GOT3 (cell line): ENCODE data around the gene SMARCA4.
"Not testable (repeated sequence)": the region's sequence is repeated elsewhere in the genome, so short reads cannot be mapped to it uniquely, and the experiment has no call there.

Experiments
- DNase-seq: peaks from one replicate; lab custom pipeline; 2025; ENCODE audit warnings: mixed read lengths; lab: John Stamatoyannopoulos, UW

SMARCA4 gene

DNA sequence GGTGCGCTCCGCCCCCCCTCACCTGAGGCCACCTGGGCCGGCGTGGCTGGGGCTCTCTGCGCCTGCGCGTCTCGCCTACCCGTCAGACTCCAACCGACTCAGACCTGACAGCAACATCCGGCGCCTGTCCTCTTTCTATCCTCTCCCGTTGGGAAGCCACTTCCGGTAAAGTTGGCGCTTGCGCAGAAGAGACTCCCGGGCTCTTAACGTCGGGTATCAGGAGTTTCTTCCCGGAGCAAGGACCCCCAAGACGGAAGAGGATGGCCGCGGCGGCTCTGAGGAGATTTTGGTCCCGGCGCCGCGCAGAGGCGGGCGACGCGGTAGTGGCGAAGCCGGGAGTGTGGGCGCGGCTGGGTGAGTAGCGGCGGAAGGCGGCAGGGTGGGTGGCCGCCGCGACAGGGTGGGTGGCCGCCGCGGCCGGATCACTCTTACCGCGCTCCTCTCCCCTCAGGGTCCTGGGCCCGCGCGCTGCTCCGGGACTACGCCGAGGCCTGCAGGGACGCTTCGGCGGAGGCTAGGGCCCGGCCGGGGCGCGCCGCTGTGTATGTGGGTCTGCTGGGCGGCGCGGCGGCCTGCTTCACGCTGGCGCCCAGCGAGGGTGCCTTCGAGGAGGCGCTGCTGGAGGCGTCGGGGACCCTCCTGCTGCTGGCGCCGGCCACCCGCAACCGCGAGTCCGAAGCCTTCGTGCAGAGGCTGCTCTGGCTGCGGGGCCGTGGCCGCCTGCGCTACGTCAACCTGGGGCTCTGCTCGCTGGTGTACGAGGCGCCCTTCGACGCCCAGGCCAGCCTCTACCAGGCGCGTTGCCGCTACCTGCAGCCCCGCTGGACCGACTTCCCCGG lies 32.0 kb upstream of the SMARCA4 start, which contains the start of the genes TIMM29 and YIPF2:
Gene TIMM29 (plus strand): TSS at position 249 of the 839 bp plus-strand sequence. CDS start 12 bp downstream, at position 261.
Gene YIPF2 (minus strand): TSS at position 77 of the 839 bp plus-strand sequence. CDS start 229 bp downstream, outside the sequence.
- peak; percentile 81 for DNase-seq

DNA sequence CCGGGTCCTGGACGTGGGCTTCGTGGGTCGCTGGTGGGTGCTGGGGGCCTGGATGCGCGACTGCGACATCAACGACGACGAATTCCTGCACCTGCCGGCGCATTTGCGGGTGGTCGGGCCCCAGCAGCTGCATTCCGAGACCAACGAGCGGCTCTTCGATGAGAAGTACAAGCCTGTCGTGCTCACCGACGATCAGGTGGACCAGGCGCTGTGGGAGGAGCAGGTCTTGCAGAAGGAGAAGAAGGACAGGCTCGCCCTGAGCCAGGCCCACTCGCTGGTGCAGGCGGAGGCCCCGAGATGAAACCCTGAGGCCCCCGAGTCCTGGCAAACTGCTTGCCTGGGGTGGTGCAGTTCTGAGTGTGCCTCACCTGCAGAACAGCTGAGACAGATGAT lies 31.4 kb upstream of the SMARCA4 start:
- DNase-seq, result no peak

DNA sequence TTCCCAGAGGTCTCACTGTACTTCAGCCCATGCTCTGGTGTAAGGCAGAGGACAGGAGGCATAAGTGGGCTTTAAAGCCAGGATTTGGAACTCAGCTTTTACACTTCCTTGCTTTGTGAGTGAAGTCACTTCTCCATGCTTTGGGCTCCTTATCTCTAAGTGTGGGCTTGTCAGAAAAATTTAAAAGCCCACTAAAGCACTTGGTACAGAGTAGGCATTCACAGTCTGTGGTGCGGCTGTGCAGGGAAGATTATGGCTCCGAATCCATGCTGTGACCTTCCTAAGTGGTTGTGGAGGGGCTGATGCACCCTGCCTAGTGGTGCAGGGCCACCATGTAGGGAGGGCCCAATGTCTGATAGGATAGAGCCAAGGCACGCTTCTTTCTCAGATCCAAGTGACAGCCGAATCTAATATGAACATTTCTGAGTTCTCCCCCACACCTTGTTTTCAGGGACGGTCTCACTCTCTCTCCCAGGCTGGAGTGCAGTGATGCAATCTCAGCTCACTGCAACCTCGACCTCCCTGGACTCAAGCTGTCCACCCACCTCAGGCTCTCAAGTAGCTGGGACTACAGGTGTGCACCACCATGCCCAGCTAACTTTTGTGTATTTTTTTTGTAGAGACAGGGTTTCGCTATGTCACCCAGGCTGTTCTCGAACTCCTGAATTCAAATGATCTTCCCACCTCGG lies 25.3 kb upstream of the SMARCA4 start:
- no peak for DNase-seq

DNA sequence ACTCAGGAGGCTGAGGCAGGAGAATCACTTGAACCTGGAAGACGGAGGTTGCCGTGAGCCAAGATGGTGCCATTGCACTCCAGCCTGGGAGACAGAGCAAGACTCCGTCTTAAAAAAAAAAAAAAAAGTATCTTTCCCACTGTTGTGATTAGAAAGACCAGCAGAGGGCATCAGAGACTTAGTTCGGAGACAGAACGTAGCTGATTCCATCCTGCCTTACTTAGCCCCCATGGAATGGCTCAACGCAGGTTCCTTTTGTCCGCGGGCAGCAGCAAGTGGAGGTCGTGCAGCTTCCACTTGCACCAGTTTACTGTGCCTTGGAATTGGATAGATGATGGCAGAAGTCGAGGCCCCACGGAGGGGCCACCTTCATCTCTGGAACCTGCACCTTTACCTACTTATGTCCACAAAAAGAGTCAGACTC lies 24.2 kb upstream of the SMARCA4 start:
- no peak for DNase-seq

DNA sequence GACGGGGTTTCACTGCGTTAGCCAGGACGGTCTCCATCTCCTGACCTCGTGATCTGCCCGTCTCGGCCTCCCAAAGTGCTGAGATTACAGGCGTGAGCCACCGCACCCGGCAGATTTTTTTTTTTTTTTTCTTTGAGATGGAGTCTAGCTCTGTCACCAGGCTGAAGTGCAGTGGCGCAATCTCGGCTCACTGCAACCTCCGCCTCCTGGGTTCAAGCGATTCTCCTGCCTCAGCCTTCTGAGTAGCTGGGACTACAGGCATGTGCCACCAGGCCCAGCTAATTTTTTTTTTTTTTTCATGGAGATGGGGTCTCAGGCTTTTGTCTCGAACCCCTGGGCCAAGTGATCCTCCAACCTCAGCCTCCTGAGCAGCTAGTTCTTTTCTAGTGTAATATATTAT lies 19.2 kb upstream of the SMARCA4 start:
- not testable (repeated sequence) for DNase-seq

DNA sequence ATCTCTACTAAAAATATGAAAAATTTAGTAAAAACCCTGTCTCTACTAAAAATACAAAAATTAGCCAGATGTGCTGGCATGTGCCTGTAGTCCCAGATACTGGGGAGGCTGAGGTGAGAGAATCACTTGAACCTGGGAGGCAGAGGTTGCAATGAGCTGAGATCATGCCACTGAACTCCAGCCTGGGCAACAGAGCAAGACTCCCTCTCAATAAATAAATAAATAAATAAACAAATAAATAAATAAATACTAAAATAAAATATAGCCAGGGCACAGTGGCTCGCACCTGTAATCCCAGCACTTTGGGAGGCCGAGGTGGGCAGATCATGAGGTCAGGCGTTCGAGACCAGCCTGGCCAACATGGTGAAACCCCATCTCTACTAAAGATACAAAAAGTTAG lies 17.4 kb upstream of the SMARCA4 start:
- DNase-seq, result not testable (repeated sequence)

DNA sequence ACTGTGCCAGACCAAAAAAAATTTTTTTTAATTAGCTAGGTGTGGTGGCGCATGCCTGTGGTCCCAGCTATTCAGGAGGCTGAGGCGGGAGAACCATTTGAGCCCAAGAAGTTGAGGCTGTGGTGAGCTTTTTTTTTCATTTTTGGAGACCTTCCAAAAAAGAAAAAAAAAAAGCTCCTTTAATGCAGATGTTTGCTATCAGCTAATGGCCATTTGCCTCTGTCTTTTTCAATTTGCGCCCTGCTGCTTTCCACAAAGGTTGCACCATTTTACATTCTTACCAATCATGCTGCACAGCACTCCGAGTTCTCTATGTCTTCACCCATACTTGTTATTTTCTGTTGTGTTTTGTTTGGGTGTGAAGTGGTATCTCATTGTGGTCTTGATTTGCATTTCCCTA lies 15.6 kb upstream of the SMARCA4 start:
- DNase-seq, result no peak

DNA sequence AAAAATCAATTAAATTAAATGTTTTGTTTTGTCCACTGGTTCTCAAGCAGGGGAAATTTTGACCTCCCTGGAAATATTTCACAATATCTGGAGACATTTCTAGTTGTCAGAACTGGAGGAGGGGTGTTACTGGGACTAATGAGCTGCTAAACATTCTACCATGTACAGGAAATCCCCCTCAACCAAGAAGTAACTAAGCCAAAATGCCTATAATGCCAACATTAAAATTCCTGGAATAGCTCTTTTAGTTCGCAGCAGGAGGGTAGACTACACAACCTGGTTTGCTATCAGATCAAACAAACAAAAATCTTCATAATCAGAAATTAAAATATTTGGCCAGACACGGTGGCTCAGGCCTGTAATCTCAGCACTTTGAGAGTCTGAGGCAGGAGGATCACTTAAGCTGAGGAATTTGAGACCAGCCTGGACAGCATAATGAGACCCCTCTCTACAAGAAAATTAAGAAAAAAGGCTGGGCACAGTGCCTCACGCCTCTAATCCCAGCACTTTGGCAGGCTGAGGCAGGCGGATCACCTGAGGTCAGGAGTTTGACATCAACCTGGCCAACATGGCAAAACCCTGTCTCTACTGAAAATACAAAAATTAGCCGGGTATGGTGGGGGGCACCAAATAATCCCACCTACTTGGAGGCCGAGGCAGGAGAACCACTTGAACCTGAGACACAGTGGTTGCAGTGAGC lies 13.7 kb upstream of the SMARCA4 start:
- no peak for DNase-seq

DNA sequence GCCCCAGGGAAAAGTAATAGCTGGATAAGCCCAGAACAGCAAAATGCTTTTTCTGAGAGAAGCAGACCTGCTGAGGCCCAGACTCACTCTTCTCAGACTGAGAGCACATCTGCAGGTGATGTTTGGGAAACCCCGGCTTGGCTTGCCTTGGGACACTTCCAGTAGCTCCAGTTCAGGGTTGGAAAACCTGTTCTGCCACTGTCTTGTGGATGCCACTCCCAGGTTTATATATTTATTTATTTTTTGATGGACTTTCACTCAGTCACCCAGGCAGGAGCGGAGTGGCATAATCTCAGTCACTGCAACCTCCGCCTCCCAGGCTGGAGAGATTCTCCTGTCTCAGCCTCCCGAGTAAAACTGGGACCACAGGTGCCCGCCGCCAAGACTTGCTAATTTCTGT lies 8.0 kb upstream of the SMARCA4 start:
- no peak for DNase-seq

DNA sequence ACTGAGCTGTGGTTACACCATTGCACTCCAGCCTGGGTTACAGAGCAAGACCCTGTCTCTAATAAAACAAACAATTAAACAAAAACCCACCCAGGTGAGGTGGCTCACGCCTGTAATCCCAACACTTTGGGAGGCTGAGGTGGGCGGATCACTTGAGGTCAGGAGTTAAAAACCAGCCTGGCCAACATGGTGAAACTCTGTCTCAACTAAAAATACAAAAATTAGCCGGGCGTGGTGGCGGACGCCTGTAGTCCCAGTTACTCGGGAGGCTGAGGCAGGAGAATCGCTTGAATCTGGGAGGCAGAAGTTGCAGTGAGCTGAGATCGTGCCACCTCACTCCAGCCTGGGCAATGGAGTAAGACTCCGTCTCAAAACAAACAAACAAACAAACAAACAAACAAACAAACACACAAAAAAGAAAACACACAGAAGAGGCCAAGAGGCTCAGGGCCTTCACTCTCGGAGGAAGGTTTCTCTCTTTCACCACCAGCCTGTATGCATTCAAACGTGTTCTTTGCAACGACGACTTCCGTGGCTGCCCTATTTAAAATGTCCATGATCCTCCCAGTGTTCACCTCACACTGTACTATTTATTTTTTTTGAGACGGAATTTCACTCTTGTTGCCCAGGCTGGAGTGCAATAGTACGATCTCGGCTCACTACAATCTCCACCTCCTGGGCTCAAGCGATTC lies 1.4 kb upstream of the SMARCA4 start:
- not testable (repeated sequence) for DNase-seq

DNA sequence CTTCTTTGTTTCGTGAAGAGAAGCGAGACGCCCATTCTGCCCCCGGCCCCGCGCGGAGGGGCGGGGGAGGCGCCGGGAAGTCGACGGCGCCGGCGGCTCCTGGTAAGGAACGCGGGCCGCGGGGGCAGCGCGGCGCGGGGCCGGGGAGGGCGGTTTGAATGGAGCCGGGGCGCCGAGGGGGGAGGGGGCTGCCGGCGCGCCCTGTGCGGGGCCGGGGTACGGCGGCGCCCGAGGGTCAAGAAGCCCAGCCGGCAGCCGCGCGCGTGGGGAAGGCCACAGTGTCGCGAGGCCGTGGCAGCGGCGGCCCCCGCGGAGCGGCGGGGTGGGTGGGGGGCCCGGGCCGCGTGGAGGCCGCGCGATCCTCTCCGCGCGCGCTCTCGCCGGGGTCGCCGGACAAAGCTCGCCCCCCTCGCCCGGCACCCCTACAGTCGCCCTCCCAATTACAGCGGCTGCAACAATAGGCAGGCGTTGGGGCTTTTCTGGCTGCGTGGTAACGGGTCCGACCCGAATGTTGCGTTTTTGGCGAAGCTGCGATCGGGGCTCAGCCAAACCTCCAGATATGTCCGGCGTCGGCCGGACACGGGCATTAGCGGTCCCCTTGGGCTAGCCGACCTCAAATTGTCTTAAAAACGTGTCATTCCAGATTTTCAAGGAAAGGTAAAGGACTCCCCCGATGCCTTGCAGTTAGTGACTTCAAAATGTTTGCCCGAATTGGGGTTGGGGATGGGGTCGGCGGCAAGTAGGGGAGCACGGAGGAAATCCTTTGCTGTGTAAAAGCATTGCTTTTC lies 437 bp downstream of the SMARCA4 start:
- no peak for DNase-seq

DNA sequence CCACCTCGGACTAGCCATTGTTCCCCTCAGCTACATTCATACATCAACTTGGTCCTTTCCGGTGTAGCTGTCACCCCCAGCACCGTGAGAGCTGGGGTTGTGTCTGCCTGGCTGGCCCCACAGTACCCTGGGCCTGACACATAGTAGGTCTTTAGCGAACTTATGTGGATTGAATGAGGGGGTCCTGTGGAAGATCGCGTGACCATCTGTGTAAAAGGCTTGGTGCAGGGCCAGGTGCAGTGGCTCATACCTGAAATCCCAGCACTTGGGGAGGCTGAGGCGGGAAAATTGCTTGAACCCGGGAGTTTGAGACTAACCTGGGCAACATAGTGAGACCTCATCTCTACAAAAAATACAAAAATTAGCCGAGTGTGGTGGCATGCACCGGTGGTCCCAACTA lies 2.0 kb downstream of the SMARCA4 start:
- no peak for DNase-seq

DNA sequence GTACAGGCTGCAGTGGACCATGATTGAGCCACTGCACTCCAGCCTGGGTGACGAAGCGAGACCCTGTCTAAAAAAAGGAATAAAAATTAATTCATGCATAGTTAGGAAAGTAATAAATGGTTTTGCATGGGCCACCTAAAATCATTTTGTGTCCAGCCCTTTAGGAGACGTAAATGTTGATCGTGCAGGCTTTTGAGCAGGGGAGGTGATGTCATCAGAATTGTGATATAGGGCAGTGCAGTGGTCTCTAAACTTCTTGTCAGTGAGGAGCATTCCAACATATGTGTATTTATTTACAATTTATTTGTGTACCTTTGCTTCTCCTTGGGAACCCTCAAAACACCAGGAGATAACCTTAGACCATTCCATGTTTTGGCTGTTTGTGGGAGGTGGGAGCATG lies 3.0 kb downstream of the SMARCA4 start:
- no peak for DNase-seq

DNA sequence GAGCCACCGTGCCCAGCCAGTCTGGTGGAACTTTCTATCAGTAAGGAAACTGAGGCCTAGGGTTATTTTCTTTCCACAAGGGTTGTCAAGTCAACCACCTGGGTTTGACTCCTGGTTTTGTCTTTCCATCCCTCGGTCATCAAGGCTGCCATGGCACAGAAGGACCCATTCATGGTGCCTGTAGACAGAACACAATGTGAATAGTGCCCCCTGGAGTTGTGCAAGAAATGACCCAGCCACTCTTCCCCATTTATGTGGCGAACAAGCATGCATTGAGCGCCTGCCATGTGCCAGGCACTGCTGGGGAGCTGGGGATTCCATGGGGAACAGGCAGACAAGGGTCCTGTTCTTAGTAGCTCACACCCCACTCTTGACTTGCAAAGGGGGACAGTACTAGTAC lies 4.1 kb downstream of the SMARCA4 start:
- DNase-seq, result no peak

DNA sequence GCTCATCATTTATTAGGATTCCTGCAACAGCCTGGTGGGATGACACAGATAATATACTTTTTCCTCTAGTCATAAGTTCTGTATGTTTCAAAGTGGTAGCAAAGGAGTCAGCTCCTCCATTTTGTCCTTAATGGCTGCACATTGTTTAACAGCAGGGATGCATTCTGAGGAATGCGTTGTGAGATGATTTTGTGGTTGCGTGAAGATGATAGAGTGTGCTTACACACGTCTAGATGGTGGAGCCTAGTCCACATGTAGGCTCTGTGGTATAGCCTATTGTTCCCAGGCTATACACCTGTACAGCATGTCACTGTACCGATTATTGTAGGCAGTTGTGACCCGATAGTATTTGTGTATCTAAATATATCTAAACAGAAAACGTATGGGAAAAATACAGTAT lies 4.6 kb downstream of the SMARCA4 start:
- DNase-seq, result no peak

DNA sequence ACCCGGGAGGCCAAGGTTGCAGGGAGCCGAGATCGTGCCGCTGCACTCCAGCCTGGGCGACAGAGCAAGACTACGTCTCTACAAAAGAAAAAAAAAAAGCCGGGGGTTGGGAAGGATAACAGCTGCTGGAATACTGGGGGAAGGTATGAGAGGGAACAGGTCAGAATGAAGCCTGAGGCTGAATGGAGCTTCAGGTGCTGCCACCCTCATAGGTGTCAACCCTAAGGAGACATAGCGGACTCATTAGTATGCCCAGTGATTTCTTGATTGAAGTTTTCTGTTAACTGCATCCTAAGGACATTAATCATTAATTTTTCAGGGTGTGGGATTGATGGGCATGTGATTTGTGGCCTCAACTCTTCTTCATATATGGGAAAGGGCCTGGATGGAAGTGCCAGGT lies 6.0 kb downstream of the SMARCA4 start:
- no peak for DNase-seq

DNA sequence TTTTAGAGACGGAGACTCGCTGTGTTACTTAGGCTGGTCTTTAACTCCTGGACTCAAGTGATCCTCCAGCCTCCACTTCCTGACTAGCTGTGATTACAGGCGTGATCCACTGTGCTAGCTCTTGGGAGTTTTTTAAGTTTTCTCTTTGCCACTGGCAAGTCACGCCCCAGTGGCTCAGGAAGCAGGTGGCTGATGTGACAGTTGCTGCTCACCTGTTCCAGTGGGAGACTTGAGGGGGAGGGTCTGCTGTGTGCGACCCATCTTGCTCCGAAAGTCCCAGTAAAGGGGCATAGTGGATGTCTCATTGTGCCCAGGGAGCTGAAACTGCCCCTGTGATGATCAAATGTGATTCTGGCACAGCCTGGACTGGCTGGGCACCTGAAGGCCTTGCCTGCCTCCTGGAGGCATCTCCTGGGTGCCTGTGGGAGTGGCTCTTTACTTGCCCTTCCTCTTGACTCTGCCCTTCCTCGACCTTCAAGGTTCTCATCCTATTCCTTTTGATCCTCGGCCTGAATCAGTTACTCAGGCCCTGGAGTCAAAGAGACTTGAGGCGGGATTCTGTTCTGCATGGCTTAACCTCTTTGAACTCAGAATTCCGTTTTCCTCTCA lies 7.8 kb downstream of the SMARCA4 start:
- no peak for DNase-seq

DNA sequence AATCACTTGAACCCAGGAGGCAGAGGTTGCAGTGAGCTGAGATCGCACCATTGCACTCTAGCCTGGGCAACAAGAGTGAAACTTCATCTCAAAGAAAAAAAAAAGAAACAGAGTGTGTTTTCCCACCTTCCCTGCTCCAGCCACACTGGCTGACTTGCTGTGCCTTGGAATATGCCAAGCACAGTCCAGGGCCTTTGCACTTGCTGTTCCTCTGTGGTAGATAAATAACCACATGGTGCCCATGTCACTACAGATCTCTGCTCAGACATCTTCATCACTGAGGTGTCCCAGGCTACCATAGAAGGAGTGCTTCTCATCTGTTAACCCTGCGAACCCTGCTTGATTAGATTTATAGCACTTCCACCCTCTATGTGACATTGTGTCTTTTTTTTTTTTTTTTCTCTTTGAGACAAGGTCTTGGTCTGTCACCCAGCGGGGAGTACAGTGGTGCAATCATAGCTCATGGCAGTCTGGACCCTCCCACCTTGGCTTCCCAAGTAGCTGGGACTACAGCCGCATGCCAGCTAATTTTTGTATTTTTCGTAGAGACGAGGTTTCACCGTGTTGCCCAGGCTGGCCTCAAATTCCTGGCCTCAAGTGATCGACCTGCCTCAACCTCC lies 10.4 kb downstream of the SMARCA4 start:
- no peak for DNase-seq

DNA sequence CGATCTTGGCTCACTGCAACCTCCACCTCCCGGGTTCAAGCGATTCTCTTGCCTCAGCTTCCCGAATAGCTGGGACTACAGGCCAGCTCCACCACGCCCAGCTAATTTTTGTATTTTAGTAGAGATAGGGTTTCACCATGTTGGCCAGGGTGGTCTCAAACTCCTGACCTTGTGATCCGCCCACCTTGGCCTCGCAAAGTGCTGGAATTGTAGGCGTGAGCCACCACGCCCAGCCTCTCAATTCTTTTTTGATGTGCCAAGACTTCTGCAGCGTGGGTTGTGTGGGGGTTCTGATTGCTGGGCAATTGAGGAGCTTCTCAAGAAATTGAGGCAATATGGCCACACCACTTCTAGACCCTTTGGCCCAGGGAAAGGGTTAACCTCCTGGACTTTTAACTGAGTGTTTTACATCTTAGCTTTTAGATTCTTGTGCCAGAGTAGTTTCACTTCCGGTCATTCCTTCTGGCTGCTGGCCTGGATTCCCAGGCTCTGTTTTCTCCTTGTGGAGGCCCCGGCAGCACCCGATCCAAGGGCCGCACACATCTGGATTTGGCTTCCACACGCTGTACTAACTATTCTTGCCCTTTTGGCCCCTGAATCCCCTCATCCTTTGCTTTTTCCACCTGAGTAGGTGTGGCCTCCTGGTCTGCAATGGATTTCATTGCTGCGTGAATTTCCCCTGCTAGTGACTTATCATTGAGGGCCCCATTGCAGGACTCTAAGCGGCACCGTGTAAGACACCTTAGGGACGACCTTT lies 14.7 kb downstream of the SMARCA4 start:
- no peak for DNase-seq
